HCT116 (cell line): ENCODE measurements around the gene TUBGCP5. TPM values are rescaled to one million over a fixed set of nuclear protein-coding genes. Genes with fewer than 3 reads are reported as not detected.
"Not testable (repeated sequence)": the region's sequence is repeated elsewhere in the genome, so short reads cannot be mapped to it uniquely, and the experiment has no call there.

Experiments used
- ATAC-seq: fragments of 200-7000 bp; cut with Tn5 transposase; 2 replicates; pipeline ENCODE4 v1.9.1; 2020; ENCODE audit warnings: mild to moderate bottlenecking, moderate library complexity
- BruUV-seq: library from RNA; stranded (reverse); fragments of 400-500 nt; replicated peaks from 2 replicates; lab custom pipeline; 2021; lab: Mats Ljungman, UMichigan
- CTCF ChIA-PET: fragments of 300-600 bp; sonication (Branson Sonifier 250); formaldehyde crosslinking; loops from one replicate; lab custom pipeline; 2021; ENCODE audit warnings: antibody characterized with exemption; lab: Charles Lee
- POLR2A ChIA-PET: fragments of 300-600, 350-600 bp; sonication (Branson Sonifier 250); formaldehyde crosslinking; loops from one replicate; lab custom pipeline; 2021; ENCODE audit warnings: antibody characterized with exemption; lab: Charles Lee
- RAD21 ChIA-PET, 2 experiments: fragments of 300-600 bp; sonication (Branson Sonifier 250); formaldehyde crosslinking; loops; one replicate each; lab custom pipeline; 2023; ENCODE audit warnings: low total read pairs in 2 of 2; ENCODE audit not compliant: uncharacterized antibody in 2 of 2, unreplicated experiment in 2 of 2, low non-redundant PET in 1 of 2; lab: Charles Lee
- DNase-seq: peaks from one replicate; pipeline ENCODE4 v3.0.0-alpha.2; 2010; ENCODE audit warnings: low read depth, low spot score
- H2AFZ ChIP-seq: fragments of 200-600 bp; shearing (Covaris generic), sonication (generic); 2 replicates; pipeline ENCODE4 v1.6.1; 2017; ENCODE audit warnings: low read depth, mixed run types, mixed read lengths, antibody characterized with exemption, low read length; ENCODE audit not compliant: poor library complexity, severe bottlenecking
- H3K27ac ChIP-seq: 2 replicates; pipeline ENCODE4 v1.5.1; 2012; ENCODE audit warnings: low read depth, low read length
- H3K27me3 ChIP-seq: fragments of 200-600 bp; sonication (generic); 2 replicates; pipeline ENCODE4 v1.6.1; 2016; ENCODE audit warnings: mixed run types, low read length, mixed read lengths; ENCODE audit not compliant: insufficient read depth
- H3K36me3 ChIP-seq, 2 experiments: fragments of 200-500 bp in 1 of 2; fragments of 200-600 bp in 1 of 2; sonication (Bioruptor generic) in 1 of 2; sonication (generic) in 1 of 2; 2 replicates each; pipeline versions ENCODE4 v1.5.1 to v1.6.1; 2014 to 2016; ENCODE audit warnings: low read length in 2 of 2, inconsistent platforms in 1 of 2, mixed read lengths in 1 of 2, mixed run types in 1 of 2; ENCODE audit not compliant: insufficient read depth in 2 of 2, control insufficient read depth in 1 of 2
- H3K4me1 ChIP-seq, 2 experiments: fragments of 200-600 bp in 1 of 2; sonication (generic) in 1 of 2; 2 replicates each; pipeline versions ENCODE4 v1.5.1 to v1.6.1; 2012 to 2017; ENCODE audit warnings: low read length in 2 of 2, inconsistent platforms in 1 of 2, mild to moderate bottlenecking in 1 of 2, mixed read lengths in 1 of 2, mixed run types in 1 of 2, moderate library complexity in 1 of 2; ENCODE audit not compliant: insufficient read depth in 2 of 2, control insufficient read depth in 1 of 2
- H3K4me2 ChIP-seq: fragments of 200-600 bp; sonication (generic); 2 replicates; pipeline ENCODE4 v1.6.1; 2017; ENCODE audit warnings: mixed run types, low read length, mixed read lengths
- H3K4me3 ChIP-seq, 2 experiments: fragments of 200-600 bp in 1 of 2; sonication (generic) in 1 of 2; replicated peaks in 1 of 2; 2 replicates each; pipeline ENCODE4 v1.5.1; 2011 to 2016; ENCODE audit warnings: low read length in 2 of 2, control low read depth in 1 of 2, low read depth in 1 of 2, mild to moderate bottlenecking in 1 of 2, mixed read lengths in 1 of 2, mixed run types in 1 of 2
- H3K79me2 ChIP-seq: fragments of 200-600 bp; sonication (generic); 2 replicates; pipeline ENCODE4 v1.6.1; 2017; ENCODE audit warnings: mild to moderate bottlenecking, mixed run types, low read length, moderate library complexity, mixed read lengths; ENCODE audit not compliant: insufficient read depth
- H3K9ac ChIP-seq: fragments of 200-600 bp; sonication (generic); 2 replicates; pipeline ENCODE4 v1.6.1; 2016; ENCODE audit warnings: low read length, mixed read lengths
- H3K9me2 ChIP-seq: fragments of 200-600 bp; sonication (generic), shearing (Covaris generic); 2 replicates; pipeline ENCODE4 v1.6.1; 2017; ENCODE audit warnings: mixed run types, mild to moderate bottlenecking, moderate library complexity; ENCODE audit not compliant: insufficient read depth
- H3K9me3 ChIP-seq, 2 experiments: fragments of 200-500 bp in 1 of 2; fragments of 200-600 bp in 1 of 2; sonication (Bioruptor generic) in 1 of 2; sonication (generic) in 1 of 2; 2 replicates each; pipeline ENCODE4 v1.6.1; 2014 to 2017; ENCODE audit warnings: low read length in 2 of 2, mixed read lengths in 2 of 2, inconsistent platforms in 1 of 2, low read depth in 1 of 2, mild to moderate bottlenecking in 1 of 2, mixed run types in 1 of 2, moderate library complexity in 1 of 2; ENCODE audit not compliant: control insufficient read depth in 1 of 2, insufficient read depth in 1 of 2
- H4K20me1 ChIP-seq: fragments of 200-600 bp; sonication (generic), shearing (Covaris generic); 2 replicates; pipeline ENCODE4 v1.6.1; 2017; ENCODE audit warnings: mixed run types, mild to moderate bottlenecking, moderate library complexity; ENCODE audit not compliant: insufficient read depth
- intact Hi-C: fragments of 100-400 bp; cut with micrococcal nuclease; formaldehyde crosslinking; loops from 2 replicates; pipeline ENCODE4 v1.10.0; 2022
- total RNA-seq: library from RNA; stranded (reverse); gene quantifications from one replicate; pipeline ENCODE4 v1.2.1, GENCODE V29; 2021; ENCODE audit not compliant: unreplicated experiment

Gene TUBGCP5
- total RNA-seq, 1 experiment from 2014 or later: 17.9 TPM

DNA sequence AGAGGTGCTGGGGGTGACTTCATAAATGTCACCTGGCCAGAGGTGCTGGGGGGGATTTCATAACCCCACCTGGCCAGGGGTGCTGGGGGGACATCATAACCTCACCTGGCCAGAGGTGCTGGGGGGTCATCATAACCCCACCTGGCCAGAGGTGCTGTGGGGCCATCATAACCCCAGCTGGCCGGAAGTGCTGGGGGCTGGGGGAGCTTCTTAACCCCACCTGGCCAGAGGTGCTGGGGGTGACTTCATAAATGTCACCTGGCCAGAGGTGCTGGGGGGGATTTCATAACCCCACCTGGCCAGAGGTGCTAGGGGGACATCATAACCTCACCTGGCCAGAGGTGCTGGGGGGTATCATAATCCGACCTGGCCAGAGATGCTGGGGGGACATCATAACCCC, 4.6 kb upstream of the TUBGCP5 start:
- H3K27me3 ChIP-seq, DNase-seq, H3K9me3 ChIP-seq, H3K27ac ChIP-seq, intact Hi-C loops, H3K4me3 ChIP-seq, H3K79me2 ChIP-seq, H3K9ac ChIP-seq, CTCF ChIA-PET, H4K20me1 ChIP-seq, H3K4me1 ChIP-seq, BruUV-seq, H2AFZ ChIP-seq, H3K9me2 ChIP-seq, H3K4me2 ChIP-seq, POLR2A ChIA-PET, H3K36me3 ChIP-seq, ATAC-seq, RAD21 ChIA-PET: not testable (repeated sequence)

GRCh38 chr15:23043535-23043934, 4.2 kb upstream of the TUBGCP5 start:
- BruUV-seq, H3K27ac ChIP-seq, CTCF ChIA-PET, H3K27me3 ChIP-seq, DNase-seq, H4K20me1 ChIP-seq, H3K36me3 ChIP-seq, H3K79me2 ChIP-seq, ATAC-seq, POLR2A ChIA-PET, H3K4me1 ChIP-seq, H3K9ac ChIP-seq, intact Hi-C loops, H3K4me3 ChIP-seq, H3K9me3 ChIP-seq, H3K4me2 ChIP-seq, RAD21 ChIA-PET, H2AFZ ChIP-seq, H3K9me2 ChIP-seq: not testable (repeated sequence)

DNA sequence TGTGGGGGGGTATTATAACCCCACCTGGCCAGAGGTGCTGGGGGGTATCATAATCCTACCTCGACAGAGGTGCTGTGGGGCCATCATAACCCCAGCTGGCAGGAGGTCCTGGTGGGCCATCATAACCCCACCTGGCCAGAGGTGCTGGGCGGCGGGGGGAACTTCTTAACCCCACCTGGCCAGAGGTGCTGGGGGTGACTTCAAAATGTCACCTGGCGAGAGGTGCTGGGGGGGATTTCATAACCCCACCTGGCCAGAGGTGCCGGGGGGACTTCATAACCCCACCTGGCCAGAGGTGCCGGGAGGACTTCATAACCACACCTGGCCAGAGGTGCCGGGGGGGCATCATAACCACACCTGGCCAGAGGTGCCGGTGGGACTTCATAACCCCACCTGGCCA, 2.4 kb upstream of the TUBGCP5 start:
- H3K4me1 ChIP-seq: peaks cover 4 to 13% of the 10 kb centered on the region in 2 experiments
- RAD21 ChIA-PET, intact Hi-C loops, ATAC-seq, H4K20me1 ChIP-seq, H2AFZ ChIP-seq, H3K9ac ChIP-seq, POLR2A ChIA-PET, BruUV-seq, DNase-seq, H3K27ac ChIP-seq, H3K9me2 ChIP-seq, H3K36me3 ChIP-seq, H3K27me3 ChIP-seq, H3K4me2 ChIP-seq, H3K4me3 ChIP-seq, CTCF ChIA-PET, H3K9me3 ChIP-seq: not testable (repeated sequence)
- H3K79me2 ChIP-seq: peaks cover 18% of the 10 kb centered on the region
